Breast epithelium (tissue), 4 donors: ENCODE data around the gene VPS52. TPM values are rescaled to one million over a fixed set of nuclear protein-coding genes. Genes with fewer than 3 reads are reported as not detected.

Experiments used
- DNase-seq, 2 donors: peaks; one replicate each; pipeline ENCODE4 v3.0.0-alpha.2; 2019; ENCODE audit warnings: low spot score in 2 of 2
- H3K27ac ChIP-seq, 2 donors: fragments of 200-600 bp; sonication (generic) in 1 of 2; one replicate each; pipeline ENCODE4 v1.5.1; 2016 to 2019; ENCODE audit warnings: mild to moderate bottlenecking in 1 of 2
- H3K27me3 ChIP-seq, 2 donors: fragments of 200-600 bp; sonication (generic) in 1 of 2; one replicate each; pipeline versions ENCODE4 v1.5.1 to v1.6.0; 2017 to 2019; ENCODE audit warnings: control low read depth in 1 of 2, mild to moderate bottlenecking in 1 of 2
- H3K36me3 ChIP-seq: fragments of 200-600 bp; one replicate; pipeline ENCODE4 v1.5.1; 2019
- H3K4me1 ChIP-seq, 2 donors: fragments of 200-600 bp; sonication (generic); one replicate each; pipeline ENCODE4 v1.5.1; 2016 to 2019; ENCODE audit warnings: control low read depth in 1 of 2
- H3K4me3 ChIP-seq, 3 donors: fragments of 200-600 bp; sonication (generic); 1 replicate in 2 of 3; 2 replicates in 1 of 3; pipeline ENCODE4 v1.5.1; 2016 to 2019; ENCODE audit warnings: mild to moderate bottlenecking in 3 of 3, moderate library complexity in 2 of 3
- H3K9me3 ChIP-seq, 2 donors: fragments of 200-600 bp; sonication (generic) in 1 of 2; one replicate each; pipeline ENCODE4 v1.5.1; 2016 to 2019; ENCODE audit warnings: control low read depth in 1 of 2
- CTCF ChIP-seq, 3 donors: fragments of 450-650 bp; IDR thresholded peaks; one replicate each; pipeline ENCODE4 v1.5.1; 2016 to 2017; ENCODE audit warnings: antibody characterized with exemption in 3 of 3, mild to moderate bottlenecking in 3 of 3, moderate library complexity in 3 of 3
- POLR2A ChIP-seq: fragments of 450-650 bp; IDR thresholded peaks from one replicate; pipeline ENCODE4 v1.6.1; 2016; ENCODE audit warnings: antibody characterized with exemption, mild to moderate bottlenecking, moderate library complexity
- POLR2AphosphoS5 ChIP-seq, 3 donors: sonication (generic); formaldehyde crosslinking; IDR thresholded peaks; one replicate each; pipeline ENCODE4 v1.6.1; 2017; ENCODE audit warnings: antibody characterized with exemption in 3 of 3
- intact Hi-C: fragments of 100-400 bp; cut with DNase I; formaldehyde crosslinking; loops from one replicate; pipeline ENCODE4 v1.15.1; 2023; ENCODE audit warnings: low total_unique reads
- total RNA-seq, 3 donors: library from RNA; depleted of rRNA; stranded (reverse); fragments of >200 nt; gene quantifications; one replicate each; pipeline ENCODE4 v1.1.0, GENCODE V29; 2016

VPS52 gene
- total RNA-seq, 3 donors from 2014 or later: 29.4 to 55.6 (median 44.2) TPM

- peak overlapping the region; percentile 98 to 99 for H3K27ac ChIP-seq
- no peaks in the 10 kb centered on the region for H3K36me3 ChIP-seq
- no peak for TF ChIP-seq CTCF (IDR thresholded peaks at IDR 0.05)
- no peak for TF ChIP-seq POLR2A
- no peak for TF ChIP-seq POLR2AphosphoS5 (IDR thresholded peaks at IDR 0.05)
- H3K4me1 ChIP-seq: peaks cover 0 to 6% of the 10 kb centered on the region in 2 donors
- no peaks in the 10 kb centered on the region for H3K9me3 ChIP-seq
- peak overlapping the region in 1 of 3 donors; percentile 87 for H3K4me3 ChIP-seq
- H3K27me3 ChIP-seq: no peaks in the 10 kb centered on the region
- DNase-seq: no peak
- intact Hi-C loops: no loop called here
Measured at GRCh38 chr6:33295621-33296369, 24.1 kb upstream of the VPS52 start.

GRCh38 chr6:33294086-33294823 lies 22.6 kb upstream of the VPS52 start:
- intact Hi-C loops: no loop called here
- no peak for DNase-seq
- H3K36me3 ChIP-seq: no peaks in the 10 kb centered on the region
- peaks cover 0 to 6% of the 10 kb centered on the region in 2 donors for H3K4me1 ChIP-seq
- no peaks in the 10 kb centered on the region for H3K27me3 ChIP-seq
- H3K4me3 ChIP-seq: no peak overlapping the region
- H3K9me3 ChIP-seq: no peaks in the 10 kb centered on the region
- no peak for TF ChIP-seq POLR2A
- TF ChIP-seq CTCF (IDR thresholded peaks at IDR 0.05): no peak
- H3K27ac ChIP-seq: peak overlapping the region in 1 of 2 donors; percentile 99

GRCh38 chr6:33292996-33293682 lies 21.5 kb upstream of the VPS52 start:
- no peak for DNase-seq
- intact Hi-C loops: no loop called here
- H3K9me3 ChIP-seq: no peaks in the 10 kb centered on the region
- H3K36me3 ChIP-seq: no peaks in the 10 kb centered on the region
- H3K27me3 ChIP-seq: no peaks in the 10 kb centered on the region
- H3K4me1 ChIP-seq: peaks cover 3 to 9% of the 10 kb centered on the region in 2 donors
- TF ChIP-seq POLR2AphosphoS5 (IDR thresholded peaks at IDR 0.05): no peak
- no peak for TF ChIP-seq CTCF (IDR thresholded peaks at IDR 0.05)
- no peak for TF ChIP-seq POLR2A
- H3K27ac ChIP-seq: no peak overlapping the region
- no peak overlapping the region for H3K4me3 ChIP-seq

DNA sequence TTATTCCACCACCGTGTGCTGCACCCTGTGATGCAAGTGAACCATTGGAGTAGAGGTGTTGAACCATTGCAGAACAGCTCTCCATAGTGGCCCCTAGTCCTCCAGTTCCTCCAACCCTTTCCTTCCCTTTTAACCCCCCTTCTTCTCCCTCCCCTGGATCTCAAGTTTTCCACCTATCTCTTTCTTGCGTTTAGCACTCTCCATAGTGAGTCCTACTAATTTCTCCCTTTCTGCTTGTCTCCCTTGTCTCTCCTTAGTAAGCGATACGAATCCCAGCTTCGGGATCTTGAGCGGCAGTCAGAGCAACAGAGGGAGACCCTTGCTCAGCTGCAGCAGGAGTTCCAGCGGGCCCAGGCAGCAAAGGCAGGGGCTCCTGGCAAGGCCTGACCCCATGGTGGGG lies 18.8 kb upstream of the VPS52 start:
- no peak for DNase-seq
- no peak overlapping the region for H3K27ac ChIP-seq
- intact Hi-C loops: no loop called here
- TF ChIP-seq POLR2AphosphoS5 (IDR thresholded peaks at IDR 0.05): no peak
- TF ChIP-seq POLR2A: no peak
- TF ChIP-seq CTCF (IDR thresholded peaks at IDR 0.05): no peak
- H3K4me1 ChIP-seq: peaks cover 3 to 6% of the 10 kb centered on the region in 2 donors
- H3K4me3 ChIP-seq: peak overlapping the region; percentile 70 to 81 (median 79)
- H3K27me3 ChIP-seq: no peaks in the 10 kb centered on the region
- H3K36me3 ChIP-seq: no peaks in the 10 kb centered on the region
- H3K9me3 ChIP-seq: no peaks in the 10 kb centered on the region
